Pancreas (tissue), 10 donors: ENCODE data around the gene DAPK2. TPM values are rescaled to one million over a fixed set of nuclear protein-coding genes. Genes with fewer than 3 reads are reported as not detected.

Source experiments
- ATAC-seq, 4 donors: fragments of 200-7000 bp; cut with Tn5 transposase; one replicate each; pipeline versions ENCODE4 v1.8.0 to v1.9.1; 2020; ENCODE audit warnings: mild to moderate bottlenecking in 4 of 4, moderate library complexity in 4 of 4
- DNase-seq, 6 donors: peaks; one replicate each; pipeline ENCODE4 v3.0.0-alpha.2; 2020
- FAIRE-seq: peaks from 2 replicates; lab custom pipeline; 2012; peaks lifted over from hg19 to GRCh38; lab: Jason Lieb, UNC
- H3K27ac ChIP-seq, 4 donors: fragments of 200-600 bp; sonication (generic); 1 replicate in 3 of 4; 2 replicates in 1 of 4; pipeline versions ENCODE4 v1.5.0 to v1.8.0; 2020
- H3K27me3 ChIP-seq, 4 donors: fragments of 200-600 bp; one replicate each; pipeline ENCODE4 v1.8.0; 2021
- H3K36me3 ChIP-seq, 3 donors: fragments of 200-600 bp; sonication (generic) in 1 of 3; one replicate each; pipeline versions ENCODE4 v1.5.0 to v1.8.0; 2020 to 2021
- H3K4me1 ChIP-seq, 3 donors: fragments of 200-600 bp; one replicate each; pipeline ENCODE4 v1.8.0; 2021
- H3K4me3 ChIP-seq, 4 donors: fragments of 200-600 bp; sonication (generic) in 2 of 4; one replicate each; pipeline versions ENCODE4 v1.5.0 to v1.8.0; 2020 to 2021
- H3K9me3 ChIP-seq, 4 donors: fragments of 200-600 bp; one replicate each; pipeline ENCODE4 v1.8.0; 2021
- CTCF ChIP-seq, 4 donors: fragments of 200-600 bp; sonication (generic) in 3 of 4; IDR thresholded peaks; one replicate each; pipeline versions ENCODE4 v1.5.0 to v1.8.0; 2021; ENCODE audit warnings: antibody characterized with exemption in 4 of 4
- WGBS, 2 donors: extraction: QIAGEN DNeasy Blood & Tissue Kit; methylation state at CpG; one replicate each; pipeline ENCODE4 v1.1.7; 2013; 5-methylcytosine and 5-hydroxymethylcytosine counted together
- intact Hi-C, 3 donors: fragments of 100-400 bp; cut with DNase I; formaldehyde crosslinking; loops; one replicate each; pipeline versions ENCODE4 v1.11.1 to v1.14.2; 2022
- polyA plus RNA-seq, 2 donors: library from polyadenylated mRNA; stranded (reverse); fragments of 200-250 nt; gene quantifications; one replicate each; pipeline ENCODE4 v1.2.3, GENCODE V29; 2013
- total RNA-seq, 6 donors: library from RNA; stranded (reverse); fragmentation: NEBNext Ultra II Directional in 4 of 6; extraction: Animal tissue kit (Norgen Biotek cat#: 25700) in 4 of 6; gene quantifications; one replicate each; pipeline versions ENCODE4 v1.2.1 to v1.2.4, GENCODE V29; 2021 to 2023
- donor health status: healthy with polysubstance abuse.
- donor health status: DM: no; HTN: no; CAD: no; lungs with moderate emphysema.
- donor health status: DM: no; HTN: no; CAD: no.
- donor health status: control.
- donor health status: control.
- donor health status: Bipolar disorder and iron deficiency.
- donor health status: DM: yes; HTN: yes; CAD: no.
- donor health status: DM: no; HTN: no; CAD: no.
- donor health status: DM: no; HTN: no; CAD: no.
- donor health status: DM: yes; HTN: yes; CAD: no.

DAPK2 gene
- total and polyA plus RNA-seq, 8 donors, result 2.1 to 8.0 (median 5.4) TPM

- intact Hi-C loops, result no loop called here
- peaks cover 9 to 17% (median 11%) of the 10 kb centered on the region in 3 donors for H3K4me1 ChIP-seq
- TF ChIP-seq CTCF (IDR thresholded peaks at IDR 0.05), result no peak
- H3K36me3 ChIP-seq, result no peaks in the 10 kb centered on the region
- no peak overlapping the region for H3K4me3 ChIP-seq
- no peaks in the 10 kb centered on the region for H3K9me3 ChIP-seq
- DNase-seq (no peak), FAIRE-seq (no peak), ATAC-seq (no peak)
- peak overlapping the region in 3 of 4 donors; percentile 30 to 65 (median 45) for H3K27ac ChIP-seq
- no peaks in the 10 kb centered on the region for H3K27me3 ChIP-seq
- WGBS, 2 donors, result 95 to 98% methylated on average over 6 of the region's 6 CpGs
Observed at GRCh38 chr15:63986185-63986680, 60.1 kb downstream of the DAPK2 start.

- TF ChIP-seq CTCF (IDR thresholded peaks at IDR 0.05), result no peak
- ATAC-seq (peak; percentile 85 to 96 (median 92)), DNase-seq (peak; percentile 65 to 93 (median 81)), FAIRE-seq (no peak)
- H3K27ac ChIP-seq, result peak overlapping the region; percentile 30 to 65 (median 55)
- H3K4me3 ChIP-seq, result no peak overlapping the region
- H3K36me3 ChIP-seq, result no peaks in the 10 kb centered on the region
- H3K4me1 ChIP-seq, result peaks cover 9 to 17% (median 11%) of the 10 kb centered on the region in 3 donors
- WGBS, 2 donors, result 57 to 62% methylated on average over 17 of the region's 17 CpGs
- H3K27me3 ChIP-seq, result no peaks in the 10 kb centered on the region
- H3K9me3 ChIP-seq, result no peaks in the 10 kb centered on the region
- intact Hi-C loops, result no loop called here
Observed at GRCh38 chr15:63985221-63986184, 60.8 kb downstream of the DAPK2 start.

- ATAC-seq, result no peak
- H3K4me1 ChIP-seq, result peaks cover 9 to 17% (median 11%) of the 10 kb centered on the region in 3 donors
- no peak for FAIRE-seq
- H3K9me3 ChIP-seq, result no peaks in the 10 kb centered on the region
- H3K27me3 ChIP-seq, result no peaks in the 10 kb centered on the region
- intact Hi-C loops, result no loop called here
- no peaks in the 10 kb centered on the region for H3K36me3 ChIP-seq
- H3K27ac ChIP-seq, result no peak overlapping the region
- H3K4me3 ChIP-seq, result no peak overlapping the region
- TF ChIP-seq CTCF (IDR thresholded peaks at IDR 0.05), result no peak
- DNase-seq, result no peak
- 81 to 96% methylated on average over 3 of the region's 3 CpGs for WGBS, 2 donors
Observed at GRCh38 chr15:63984331-63984730, 62.0 kb downstream of the DAPK2 start.

- Histone ChIP-seq H3K9me3 (no peaks in the 10 kb centered on the region), H3K36me3 (no peaks in the 10 kb centered on the region), H3K27me3 (no peaks in the 10 kb centered on the region), H3K4me1 (peaks cover 9 to 17% (median 11%) of the 10 kb centered on the region in 3 donors), H3K4me3 (no peak overlapping the region), H3K27ac (no peak overlapping the region)
- ATAC-seq, result no peak
- no peak for FAIRE-seq
- TF ChIP-seq CTCF (IDR thresholded peaks at IDR 0.05), result no peak
- intact Hi-C loops, result no loop called here
- 93 to 94% methylated on average over 18 to 19 of the region's 19 CpGs for WGBS, 2 donors
- no peak for DNase-seq
Observed at GRCh38 chr15:63983061-63983711, 63.1 kb downstream of the DAPK2 start.
